Small intestine (tissue), 7 donors: ENCODE results near the gene GRSF1. TPM values are rescaled to one million over a fixed set of nuclear protein-coding genes. Genes with fewer than 3 reads are reported as not detected.
"Not testable (repeated sequence)": the region's sequence is repeated elsewhere in the genome, so short reads cannot be mapped to it uniquely, and the experiment has no call there.

Experiments used
- DNase-seq, 2 donors: peaks; one replicate each; pipeline versions ENCODE4 v3.0.0 to v3.0.0-alpha.2; 2013
- FAIRE-seq: peaks from 2 replicates; lab custom pipeline; 2012; peaks lifted over from hg19 to GRCh38; lab: Jason Lieb, UNC
- H3K27ac ChIP-seq, 3 donors: one replicate each; pipeline ENCODE4 v1.5.1; 2013; ENCODE audit warnings: low read length in 2 of 3, mild to moderate bottlenecking in 2 of 3, control low read depth in 1 of 3, inconsistent platforms in 1 of 3, low read depth in 1 of 3, moderate library complexity in 1 of 3
- H3K27me3 ChIP-seq, 3 donors: one replicate each; pipeline ENCODE4 v1.6.1; 2013; ENCODE audit warnings: low read length in 3 of 3, inconsistent platforms in 1 of 3; ENCODE audit not compliant: control insufficient read depth in 3 of 3, insufficient read depth in 3 of 3
- H3K36me3 ChIP-seq, 3 donors: one replicate each; pipeline ENCODE4 v1.6.1; 2013; ENCODE audit warnings: low read length in 3 of 3, inconsistent platforms in 1 of 3, low read depth in 1 of 3, mild to moderate bottlenecking in 1 of 3, moderate library complexity in 1 of 3; ENCODE audit not compliant: control insufficient read depth in 3 of 3, insufficient read depth in 2 of 3
- H3K4me1 ChIP-seq, 3 donors: one replicate each; pipeline ENCODE4 v1.6.1; 2013; ENCODE audit warnings: low read length in 2 of 3, inconsistent platforms in 1 of 3, low read depth in 1 of 3, mild to moderate bottlenecking in 1 of 3, moderate library complexity in 1 of 3; ENCODE audit not compliant: control insufficient read depth in 3 of 3, insufficient read depth in 2 of 3
- H3K4me3 ChIP-seq, 3 donors: one replicate each; pipeline ENCODE4 v1.5.1; 2013; ENCODE audit warnings: low read length in 3 of 3, control low read depth in 1 of 3, inconsistent platforms in 1 of 3, low read depth in 1 of 3, mild to moderate bottlenecking in 1 of 3, moderate library complexity in 1 of 3
- H3K9me3 ChIP-seq, 2 donors: one replicate each; pipeline ENCODE4 v1.6.1; 2013; ENCODE audit warnings: low read depth in 1 of 2, low read length in 1 of 2; ENCODE audit not compliant: control insufficient read depth in 2 of 2, insufficient read depth in 1 of 2
- WGBS, 3 donors: extraction: QIAGEN DNeasy Blood & Tissue Kit; methylation state at CpG; one replicate each; pipeline ENCODE4 v1.1.7; 2013; 5-methylcytosine and 5-hydroxymethylcytosine counted together
- polyA plus RNA-seq, 4 donors: library from polyadenylated mRNA; stranded (reverse) in 3 of 4; unstranded in 1 of 4; fragments of 200-250 nt in 3 of 4; fragments of 120-200 nt in 1 of 4; gene quantifications; one replicate each; pipeline versions ENCODE4 v1.2.1 to v1.2.3, GENCODE V29; 2013
- donor health status: healthy with polysubstance abuse.
- donor health status: control.
- donor health status: control.
- donor health status: Bipolar disorder and iron deficiency.
- donor health status: healthy.

Gene GRSF1
- polyA plus RNA-seq, 4 donors, result 41.1 to 69.1 (median 57.7) TPM

DNA sequence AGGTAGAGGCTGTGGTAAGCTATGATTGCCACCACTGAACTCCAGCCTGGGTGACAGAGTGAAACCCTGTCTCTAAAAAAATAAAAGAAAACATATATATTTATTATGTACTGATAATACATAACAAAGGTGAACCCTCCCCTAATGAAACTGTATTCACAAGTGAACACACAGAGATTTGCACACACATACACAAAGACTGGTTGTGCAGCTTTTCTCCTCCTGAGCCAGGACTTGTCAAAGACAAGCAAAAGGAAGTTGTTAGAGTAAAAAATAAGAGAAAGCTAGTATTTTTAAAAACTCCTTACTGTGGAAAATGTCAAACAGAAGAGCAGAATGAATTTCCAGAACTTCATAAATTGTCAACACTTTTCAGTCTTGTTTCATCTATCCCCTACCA lies 1.5 kb upstream of the GRSF1 start:
- FAIRE-seq, result no peak

DNA sequence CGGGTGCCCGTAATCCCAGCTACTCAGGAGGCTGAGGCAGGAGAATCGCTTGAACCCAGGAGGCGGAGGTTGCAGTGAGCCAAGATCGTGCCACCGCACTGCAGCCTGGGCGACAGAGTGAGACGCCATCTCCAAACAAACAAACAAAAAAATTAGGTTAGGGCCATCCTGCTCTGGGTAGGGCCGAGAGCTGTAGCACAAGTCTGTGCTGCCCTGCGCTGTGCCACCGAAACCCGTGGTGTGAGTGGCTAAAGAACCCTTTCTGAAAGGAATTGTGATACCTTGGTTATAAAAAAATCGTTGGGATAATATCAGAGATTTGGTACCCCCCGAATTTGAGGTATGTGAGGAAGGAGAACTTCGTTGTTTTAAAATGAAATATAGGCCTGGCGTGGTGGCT lies 941 bp upstream of the GRSF1 start:
- WGBS, 3 donors, result 89 to 94% (median 93%) methylated on average over 16 of the region's 16 CpGs
- not testable (repeated sequence) for DNase-seq

More for the DNA sequence above, 1.5 kb upstream of the GRSF1 start:
- no peak overlapping the region for H3K27ac ChIP-seq
- H3K4me1 ChIP-seq, result peaks cover 0 to 9% (median 5%) of the 10 kb centered on the region in 3 donors
- DNase-seq, result no peak
- no peaks in the 10 kb centered on the region for H3K36me3 ChIP-seq
- H3K9me3 ChIP-seq, result no peaks in the 10 kb centered on the region
- no peak overlapping the region for H3K4me3 ChIP-seq
- H3K27me3 ChIP-seq, result no peaks in the 10 kb centered on the region

DNA sequence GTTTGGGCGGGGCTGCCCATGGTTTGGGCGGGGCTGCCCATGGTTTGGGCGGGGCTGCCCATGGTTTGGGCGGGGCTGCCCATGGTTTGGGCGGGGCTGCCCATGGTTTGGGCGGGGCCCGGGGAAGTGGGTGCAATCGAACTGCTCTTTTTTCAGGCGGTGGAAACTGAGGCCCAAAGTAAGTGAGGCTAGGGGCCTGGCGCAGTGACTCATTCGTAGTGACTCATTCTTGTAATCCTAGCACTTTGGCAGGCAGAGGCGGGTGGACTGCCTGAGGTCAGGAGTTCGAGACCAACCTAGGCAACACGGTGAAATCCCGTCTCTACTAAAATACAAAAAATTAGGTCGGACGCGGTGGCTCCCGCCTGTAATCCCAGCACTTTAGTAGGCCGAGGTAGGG lies 447 bp upstream of the GRSF1 start:
- not testable (repeated sequence) for FAIRE-seq, H3K36me3 ChIP-seq, H3K4me3 ChIP-seq, H3K27me3 ChIP-seq, H3K9me3 ChIP-seq, H3K4me1 ChIP-seq
- peak overlapping the region in 1 of 3 donors; percentile 36 for H3K27ac ChIP-seq
- 52 to 59% (median 52%) methylated on average over 15 to 18 of the region's 20 CpGs for WGBS, 3 donors
- DNase-seq, result peak; percentile 43 to 50

More for the DNA sequence above, 941 bp upstream of the GRSF1 start:
- not testable (repeated sequence) for H3K27ac ChIP-seq, H3K9me3 ChIP-seq, H3K4me3 ChIP-seq, H3K27me3 ChIP-seq, H3K4me1 ChIP-seq, FAIRE-seq, H3K36me3 ChIP-seq

DNA sequence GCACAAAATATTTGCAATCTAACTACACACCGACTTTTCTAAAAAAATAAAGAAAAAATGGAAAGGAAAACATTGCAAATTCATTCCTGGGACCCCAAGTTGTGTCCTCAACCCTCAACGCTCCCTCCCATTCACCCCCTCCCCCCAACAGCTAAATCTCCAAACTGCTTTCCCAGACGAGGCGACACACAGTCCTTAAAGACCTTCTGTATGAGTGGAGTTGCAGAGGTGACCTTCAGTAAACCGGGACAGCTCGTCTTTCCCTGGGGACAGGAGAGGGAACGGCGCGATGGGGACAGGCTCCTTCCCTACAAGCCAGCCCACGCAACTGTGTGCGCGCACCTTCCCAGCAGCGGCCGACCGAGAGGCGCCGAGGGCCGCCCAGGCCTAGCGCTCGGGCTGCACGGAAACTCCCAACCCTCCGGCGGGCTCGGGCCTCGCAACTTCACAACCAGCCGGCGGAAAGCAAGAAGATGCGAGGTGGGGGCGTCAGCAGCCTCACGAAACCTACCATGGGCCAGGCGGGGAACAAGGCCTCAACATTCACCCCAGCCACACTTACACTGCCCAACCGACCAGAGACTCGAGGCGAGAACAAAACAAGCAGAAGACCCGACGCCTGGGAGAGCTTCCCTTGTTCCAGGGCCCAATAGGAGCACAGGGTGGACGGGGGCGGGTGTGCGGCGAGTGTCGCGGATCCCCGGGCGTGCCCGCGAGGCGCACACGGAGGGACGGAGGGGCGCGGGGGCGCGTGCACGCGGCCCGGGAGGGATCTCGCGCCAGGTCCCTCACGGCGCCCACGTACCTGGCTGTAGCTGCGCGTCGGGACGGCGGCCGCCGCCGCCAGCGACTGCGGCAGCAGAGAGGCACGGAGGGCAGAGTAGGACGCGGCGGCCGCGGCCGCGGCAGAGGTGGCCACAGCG lies 763 bp downstream of the GRSF1 start:
- Histone ChIP-seq H3K36me3 (peaks cover 2 to 14% (median 6%) of the 10 kb centered on the region in 3 donors), H3K27ac (peak overlapping the region; percentile 76 to 96 (median 93)), H3K9me3 (no peaks in the 10 kb centered on the region), H3K4me3 (peak overlapping the region; percentile 86 to 93 (median 90)), H3K4me1 (peaks cover 0 to 9% (median 7%) of the 10 kb centered on the region in 3 donors), H3K27me3 (no peaks in the 10 kb centered on the region)
- FAIRE-seq (no peak), DNase-seq (peak; percentile 65 to 89)
- WGBS, 3 donors, result 0 to 1% (median 1%) methylated on average over 63 to 80 of the region's 80 CpGs

DNA sequence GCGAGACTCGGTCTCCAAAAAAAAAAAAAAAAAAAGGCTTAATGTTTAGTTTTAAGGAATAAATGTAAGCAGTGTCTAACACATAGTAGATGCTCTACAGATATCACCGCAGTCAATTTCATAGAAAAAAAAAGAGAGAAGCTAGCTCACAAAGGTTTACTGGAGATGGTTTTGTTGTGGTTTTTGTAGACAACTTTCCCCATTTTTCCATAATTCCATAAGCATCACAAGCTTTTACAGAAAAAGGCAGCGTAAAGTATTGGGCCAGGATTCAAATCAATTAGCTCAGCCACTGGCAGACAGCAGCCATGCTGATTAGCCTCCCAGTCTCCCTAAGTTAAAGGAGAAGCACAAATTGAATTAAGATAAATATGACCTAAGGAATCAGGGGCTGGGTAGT lies 1.5 kb downstream of the GRSF1 start:
- Histone ChIP-seq H3K36me3 (peaks cover 2 to 18% (median 8%) of the 10 kb centered on the region in 3 donors), H3K4me1 (peaks cover 0 to 9% (median 7%) of the 10 kb centered on the region in 3 donors), H3K9me3 (no peaks in the 10 kb centered on the region), H3K27me3 (no peaks in the 10 kb centered on the region), H3K4me3 (peak overlapping the region in 2 of 3 donors; percentile 86 to 93), H3K27ac (peak overlapping the region in 2 of 3 donors; percentile 76 to 96)
- WGBS, 3 donors, result 7 to 10% (median 8%) methylated on average over 2 to 4 of the region's 4 CpGs
- FAIRE-seq, result no peak
- peak; percentile 18 to 37 for DNase-seq

DNA sequence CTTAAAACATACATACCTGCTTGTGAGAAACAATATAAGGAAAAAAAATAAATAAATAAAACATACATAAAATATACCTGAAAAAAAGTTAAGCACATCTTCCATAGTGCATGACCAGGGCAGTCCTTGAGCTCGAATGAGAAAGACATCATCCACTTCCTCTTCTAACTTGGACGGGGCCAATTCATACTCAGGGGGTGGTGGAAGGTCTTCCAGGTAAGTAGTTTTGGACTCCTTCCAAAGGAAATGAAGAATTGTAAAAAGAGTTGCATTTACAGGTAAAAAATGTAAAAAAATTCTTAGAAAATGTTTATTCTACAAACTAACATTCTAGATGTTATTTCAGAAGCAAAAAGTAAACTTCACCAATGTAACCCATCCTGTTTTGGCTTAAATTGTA lies 3.6 kb downstream of the GRSF1 start:
- Histone ChIP-seq H3K4me1 (peaks cover 0 to 9% (median 7%) of the 10 kb centered on the region in 3 donors), H3K36me3 (peaks cover 8 to 25% (median 14%) of the 10 kb centered on the region in 3 donors), H3K27me3 (no peaks in the 10 kb centered on the region), H3K9me3 (no peaks in the 10 kb centered on the region), H3K27ac (no peak overlapping the region), H3K4me3 (no peak overlapping the region)
- DNase-seq (no peak), FAIRE-seq (no peak)
- 51 to 68% (median 52%) methylated on average over 2 of the region's 2 CpGs for WGBS, 3 donors

DNA sequence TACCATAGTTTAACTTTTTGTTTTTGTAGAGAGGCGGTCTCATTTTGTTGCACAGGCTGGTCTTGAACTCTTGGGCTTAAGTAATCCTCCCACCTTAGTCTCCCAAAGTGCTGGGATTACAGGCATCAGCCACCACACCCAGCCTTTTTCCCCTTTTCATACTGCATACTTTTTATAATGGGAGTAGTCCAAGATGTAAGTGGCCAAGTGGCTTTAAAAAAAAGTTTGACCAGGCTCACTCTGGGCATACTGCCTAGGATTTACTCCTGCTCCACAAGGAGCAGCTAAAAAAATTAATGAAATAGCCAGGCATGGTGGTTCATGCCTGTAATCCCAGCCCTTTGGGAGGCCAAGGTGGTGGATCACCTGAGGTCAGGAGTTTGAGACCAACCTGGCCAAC lies 6.0 kb downstream of the GRSF1 start:
- WGBS, 3 donors, result 96 to 100% (median 97%) methylated on average over 1 of the region's 1 CpG
- peaks cover 0 to 9% (median 7%) of the 10 kb centered on the region in 3 donors for H3K4me1 ChIP-seq
- no peak for DNase-seq
- FAIRE-seq, result no peak
- no peaks in the 10 kb centered on the region for H3K9me3 ChIP-seq
- no peaks in the 10 kb centered on the region for H3K27me3 ChIP-seq
- no peak overlapping the region for H3K27ac ChIP-seq
- peaks cover 8 to 37% (median 17%) of the 10 kb centered on the region in 3 donors for H3K36me3 ChIP-seq
- no peak overlapping the region for H3K4me3 ChIP-seq

DNA sequence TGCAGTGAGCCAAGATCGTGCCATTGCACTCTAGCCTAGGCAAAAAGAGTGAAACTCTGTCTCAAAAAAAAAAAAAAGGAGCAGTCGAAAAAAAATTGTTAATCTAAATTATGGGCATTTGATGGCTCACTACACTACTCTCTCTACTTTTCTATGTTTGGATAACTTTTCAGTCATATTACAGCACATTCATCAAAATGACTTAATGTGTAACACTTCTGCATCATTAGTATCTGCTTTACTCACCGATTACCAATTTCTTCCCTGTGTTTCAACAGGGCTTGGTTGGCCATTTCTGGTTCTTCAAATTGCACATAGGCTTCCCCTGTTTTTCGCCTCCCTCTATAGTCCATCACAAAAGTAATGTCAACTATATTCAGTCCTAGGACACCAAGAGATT lies 8.4 kb downstream of the GRSF1 start:
- no peaks in the 10 kb centered on the region for H3K9me3 ChIP-seq
- peaks cover 0 to 2% (median 0%) of the 10 kb centered on the region in 3 donors for H3K4me1 ChIP-seq
- no peak overlapping the region for H3K27ac ChIP-seq
- DNase-seq (no peak), FAIRE-seq (no peak)
- H3K4me3 ChIP-seq, result no peak overlapping the region
- H3K36me3 ChIP-seq, result peaks cover 10 to 53% (median 21%) of the 10 kb centered on the region in 3 donors
- H3K27me3 ChIP-seq, result no peaks in the 10 kb centered on the region
- 86 to 96% (median 93%) methylated on average over 4 of the region's 4 CpGs for WGBS, 3 donors
